ENCODE measurements around the gene SCFD2. TPM values are rescaled to one million over a fixed set of nuclear protein-coding genes. Genes with fewer than 3 reads are reported as not detected.

SCFD2 gene
- total RNA-seq, 1 donor from 2014 or later, result 17.2 TPM

- TF ChIP-seq CTCF (IDR thresholded peaks at IDR 0.05; ENCODE audit: partially characterized antibody, unreplicated experiment), result no peak
- Mint-ChIP-seq H3K4me1 (ENCODE audit: low read depth, unreplicated experiment) (peaks cover 9% of the 10 kb centered on the region), H3K27ac (ENCODE audit: unreplicated experiment) (no peak overlapping the region), H3K36me3 (ENCODE audit: unreplicated experiment) (no peaks in the 10 kb centered on the region), H3K27me3 (ENCODE audit: unreplicated experiment) (no peaks in the 10 kb centered on the region), H3K9me3 (ENCODE audit: unreplicated experiment) (no peaks in the 10 kb centered on the region), H3K4me3 (ENCODE audit: unreplicated experiment) (no peak overlapping the region)
- no peak for DNase-seq
Observed at GRCh38 chr4:53055716-53056403, 310.0 kb downstream of the SCFD2 start.

- TF ChIP-seq CTCF (IDR thresholded peaks at IDR 0.05; ENCODE audit: partially characterized antibody, unreplicated experiment), result no peak
- H3K4me1 Mint-ChIP-seq (ENCODE audit: low read depth, unreplicated experiment), result peaks cover 9% of the 10 kb centered on the region
- no peak for DNase-seq
- no peaks in the 10 kb centered on the region for H3K27me3 Mint-ChIP-seq (ENCODE audit: unreplicated experiment)
- H3K27ac Mint-ChIP-seq (ENCODE audit: unreplicated experiment), result no peak overlapping the region
- H3K36me3 Mint-ChIP-seq (ENCODE audit: unreplicated experiment), result no peaks in the 10 kb centered on the region
- no peaks in the 10 kb centered on the region for H3K9me3 Mint-ChIP-seq (ENCODE audit: unreplicated experiment)
- H3K4me3 Mint-ChIP-seq (ENCODE audit: unreplicated experiment), result no peak overlapping the region
Observed at GRCh38 chr4:53055274-53055673, 310.6 kb downstream of the SCFD2 start.

GRCh38 chr4:53050361-53050774 is 315.5 kb downstream of the SCFD2 start:
- TF ChIP-seq CTCF (IDR thresholded peaks at IDR 0.05; ENCODE audit: partially characterized antibody, unreplicated experiment), result no peak
- H3K4me1 Mint-ChIP-seq (ENCODE audit: low read depth, unreplicated experiment), result peaks cover 4% of the 10 kb centered on the region
- no peaks in the 10 kb centered on the region for H3K9me3 Mint-ChIP-seq (ENCODE audit: unreplicated experiment)
- no peak for DNase-seq
- no peaks in the 10 kb centered on the region for H3K36me3 Mint-ChIP-seq (ENCODE audit: unreplicated experiment)
- H3K27ac Mint-ChIP-seq (ENCODE audit: unreplicated experiment), result no peak overlapping the region
- no peak overlapping the region for H3K4me3 Mint-ChIP-seq (ENCODE audit: unreplicated experiment)
- H3K27me3 Mint-ChIP-seq (ENCODE audit: unreplicated experiment), result no peaks in the 10 kb centered on the region

GRCh38 chr4:53049528-53049927 is 316.3 kb downstream of the SCFD2 start:
- no peaks in the 10 kb centered on the region for H3K27me3 Mint-ChIP-seq (ENCODE audit: unreplicated experiment)
- no peaks in the 10 kb centered on the region for H3K36me3 Mint-ChIP-seq (ENCODE audit: unreplicated experiment)
- no peaks in the 10 kb centered on the region for H3K9me3 Mint-ChIP-seq (ENCODE audit: unreplicated experiment)
- H3K4me1 Mint-ChIP-seq (ENCODE audit: low read depth, unreplicated experiment), result no peaks in the 10 kb centered on the region
- H3K4me3 Mint-ChIP-seq (ENCODE audit: unreplicated experiment), result no peak overlapping the region
- no peak for DNase-seq
- no peak for TF ChIP-seq CTCF (IDR thresholded peaks at IDR 0.05; ENCODE audit: partially characterized antibody, unreplicated experiment)
- H3K27ac Mint-ChIP-seq (ENCODE audit: unreplicated experiment), result no peak overlapping the region

GRCh38 chr4:53044651-53044960 is 321.3 kb downstream of the SCFD2 start:
- H3K4me1 Mint-ChIP-seq (ENCODE audit: low read depth, unreplicated experiment), result peaks cover 19% of the 10 kb centered on the region
- H3K36me3 Mint-ChIP-seq (ENCODE audit: unreplicated experiment), result no peaks in the 10 kb centered on the region
- no peak overlapping the region for H3K4me3 Mint-ChIP-seq (ENCODE audit: unreplicated experiment)
- no peaks in the 10 kb centered on the region for H3K27me3 Mint-ChIP-seq (ENCODE audit: unreplicated experiment)
- peak overlapping the region; percentile 35 for H3K27ac Mint-ChIP-seq (ENCODE audit: unreplicated experiment)
- no peaks in the 10 kb centered on the region for H3K9me3 Mint-ChIP-seq (ENCODE audit: unreplicated experiment)
- no peak for DNase-seq
- no peak for TF ChIP-seq CTCF (IDR thresholded peaks at IDR 0.05; ENCODE audit: partially characterized antibody, unreplicated experiment)

All from glutamatergic neuron (in vitro differentiated cells).